ENCODE results near the gene FAM120A.

The FAM120A gene

DNA sequence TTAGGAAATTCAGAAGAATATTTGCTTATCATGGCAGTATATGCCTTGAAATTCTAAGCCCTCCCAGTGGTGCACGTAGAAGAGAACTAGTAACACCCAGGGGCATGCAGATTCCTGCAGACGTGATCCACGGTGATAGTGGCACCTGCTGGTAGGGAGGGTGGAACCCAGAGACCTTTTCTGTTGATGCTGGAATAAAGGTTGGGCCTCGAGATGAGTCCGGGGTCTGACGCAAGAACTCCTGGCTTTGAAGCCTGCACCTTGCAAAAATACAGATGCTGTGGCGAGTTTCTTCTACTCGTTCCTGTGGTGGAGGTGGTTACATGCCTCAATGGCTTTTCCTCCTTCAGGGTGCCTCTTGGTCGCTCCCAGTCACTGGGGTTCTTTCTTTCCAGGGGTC lies 85.4 kb downstream of the FAM120A start:
- Histone ChIP-seq H3K9me3 (ENCODE audit: insufficient read depth, low read depth, low read length) (no peaks in the 10 kb centered on the region), H3K27me3 (ENCODE audit: insufficient read depth, low read length) (no peaks in the 10 kb centered on the region), H3K4me1 (ENCODE audit: insufficient read depth, low read length) (no peaks in the 10 kb centered on the region), H3K9ac (ENCODE audit: low read depth, low read length) (no peak overlapping the region), H3K36me3 (ENCODE audit: insufficient read depth, low read length) (peaks cover 78% of the 10 kb centered on the region), H3K27ac (ENCODE audit: low read depth, low read length) (no peak overlapping the region), H3K4me3 (ENCODE audit: low read length) (no peak overlapping the region)
- WGBS: 86% methylated on average over 9 of the region's 9 CpGs

DNA sequence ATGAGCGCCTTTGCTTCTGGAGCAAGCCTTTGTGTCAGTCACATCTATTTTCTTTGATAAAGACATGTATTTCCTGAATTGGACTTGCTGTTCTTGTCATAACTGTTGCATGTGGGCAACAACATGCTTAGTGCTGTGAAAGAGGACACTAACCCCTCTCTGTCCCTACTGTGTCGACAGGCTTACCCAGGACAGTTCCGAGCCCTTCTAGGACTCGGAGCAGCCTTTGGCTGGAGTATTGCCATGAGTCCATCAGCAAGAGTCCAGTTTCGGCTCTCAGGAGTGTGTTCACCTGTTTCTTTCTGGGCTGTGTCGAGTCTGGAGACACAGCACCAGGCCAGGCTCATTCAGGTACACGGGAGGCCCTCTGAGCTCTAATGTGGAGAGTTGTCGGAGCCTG lies 88.8 kb downstream of the FAM120A start:
- H3K4me1 ChIP-seq (ENCODE audit: insufficient read depth, low read length): no peaks in the 10 kb centered on the region
- no peak overlapping the region for H3K4me3 ChIP-seq (ENCODE audit: low read length)
- H3K9me3 ChIP-seq (ENCODE audit: insufficient read depth, low read depth, low read length): no peaks in the 10 kb centered on the region
- no peak overlapping the region for H3K9ac ChIP-seq (ENCODE audit: low read depth, low read length)
- H3K27me3 ChIP-seq (ENCODE audit: insufficient read depth, low read length): no peaks in the 10 kb centered on the region
- 94% methylated on average over 8 of the region's 8 CpGs for WGBS
- no peak overlapping the region; the same call in 1 of the 2 replicates for H3K27ac ChIP-seq (ENCODE audit: low read depth, low read length)
- peaks cover 80% of the 10 kb centered on the region for H3K36me3 ChIP-seq (ENCODE audit: insufficient read depth, low read length)

DNA sequence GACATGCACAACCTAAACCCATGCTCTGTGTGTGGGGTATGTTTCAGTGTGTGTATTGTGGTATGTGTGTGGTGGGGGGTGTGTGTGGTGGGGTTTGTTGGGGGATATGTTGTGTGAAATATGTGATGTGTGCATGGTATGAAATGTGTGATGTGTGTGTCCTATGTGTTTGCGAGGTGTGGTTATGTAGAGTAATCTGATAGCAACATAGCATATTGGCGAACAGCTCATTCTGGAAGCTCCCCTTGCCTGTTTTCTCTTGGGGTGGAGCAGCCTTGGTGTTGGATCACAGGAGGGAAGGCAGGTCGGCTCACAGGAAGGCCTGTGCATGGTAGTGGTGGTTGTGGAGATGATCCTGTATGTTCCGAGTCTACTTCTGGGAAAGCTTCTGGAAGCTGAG lies 89.5 kb downstream of the FAM120A start:
- 83% methylated on average over 4 of the region's 4 CpGs for WGBS
- no peak overlapping the region for H3K4me3 ChIP-seq (ENCODE audit: low read length)
- H3K36me3 ChIP-seq (ENCODE audit: insufficient read depth, low read length): peaks cover 80% of the 10 kb centered on the region
- H3K9ac ChIP-seq (ENCODE audit: low read depth, low read length): no peak overlapping the region
- no peaks in the 10 kb centered on the region for H3K4me1 ChIP-seq (ENCODE audit: insufficient read depth, low read length)
- no peaks in the 10 kb centered on the region for H3K27me3 ChIP-seq (ENCODE audit: insufficient read depth, low read length)
- H3K27ac ChIP-seq (ENCODE audit: low read depth, low read length): no peak overlapping the region
- no peaks in the 10 kb centered on the region for H3K9me3 ChIP-seq (ENCODE audit: insufficient read depth, low read depth, low read length)

- no peak overlapping the region for H3K4me3 ChIP-seq (ENCODE audit: low read length)
- no peak overlapping the region for H3K27ac ChIP-seq (ENCODE audit: low read depth, low read length)
- no peaks in the 10 kb centered on the region for H3K4me1 ChIP-seq (ENCODE audit: insufficient read depth, low read length)
- H3K9me3 ChIP-seq (ENCODE audit: insufficient read depth, low read depth, low read length): no peaks in the 10 kb centered on the region
- no peak overlapping the region for H3K9ac ChIP-seq (ENCODE audit: low read depth, low read length)
- H3K36me3 ChIP-seq (ENCODE audit: insufficient read depth, low read length): peaks cover 84% of the 10 kb centered on the region
- H3K27me3 ChIP-seq (ENCODE audit: insufficient read depth, low read length): no peaks in the 10 kb centered on the region
- 93% methylated on average over 8 of the region's 8 CpGs for WGBS
Measured at GRCh38 chr9:93541581-93542349, 90.3 kb downstream of the FAM120A start.

DNA sequence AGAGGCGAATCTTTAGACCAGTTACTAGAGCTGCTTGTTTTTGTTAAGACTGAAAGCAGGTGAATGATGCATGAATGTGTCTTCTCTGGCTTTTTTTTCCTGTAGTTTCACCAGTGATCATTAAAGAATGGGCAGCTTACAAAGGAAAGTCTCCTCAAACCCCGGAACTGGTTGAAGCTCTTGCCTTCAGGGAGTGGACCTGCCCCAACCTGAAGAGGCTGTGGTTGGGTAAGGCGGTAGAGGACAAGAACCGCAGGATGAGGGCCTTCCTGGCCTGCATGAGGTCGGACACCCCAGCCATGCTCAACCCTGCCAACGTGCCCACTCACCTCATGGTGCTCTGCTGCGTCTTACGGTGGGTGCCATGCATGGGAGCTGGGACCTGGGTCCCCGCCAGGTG lies 91.6 kb downstream of the FAM120A start:
- 96% methylated on average over 9 of the region's 9 CpGs for WGBS
- no peak overlapping the region for H3K27ac ChIP-seq (ENCODE audit: low read depth, low read length)
- H3K4me3 ChIP-seq (ENCODE audit: low read length): no peak overlapping the region
- H3K9me3 ChIP-seq (ENCODE audit: insufficient read depth, low read depth, low read length): no peaks in the 10 kb centered on the region
- H3K4me1 ChIP-seq (ENCODE audit: insufficient read depth, low read length): no peaks in the 10 kb centered on the region
- H3K9ac ChIP-seq (ENCODE audit: low read depth, low read length): no peak overlapping the region
- peaks cover 82% of the 10 kb centered on the region for H3K36me3 ChIP-seq (ENCODE audit: insufficient read depth, low read length)
- no peaks in the 10 kb centered on the region for H3K27me3 ChIP-seq (ENCODE audit: insufficient read depth, low read length)

DNA sequence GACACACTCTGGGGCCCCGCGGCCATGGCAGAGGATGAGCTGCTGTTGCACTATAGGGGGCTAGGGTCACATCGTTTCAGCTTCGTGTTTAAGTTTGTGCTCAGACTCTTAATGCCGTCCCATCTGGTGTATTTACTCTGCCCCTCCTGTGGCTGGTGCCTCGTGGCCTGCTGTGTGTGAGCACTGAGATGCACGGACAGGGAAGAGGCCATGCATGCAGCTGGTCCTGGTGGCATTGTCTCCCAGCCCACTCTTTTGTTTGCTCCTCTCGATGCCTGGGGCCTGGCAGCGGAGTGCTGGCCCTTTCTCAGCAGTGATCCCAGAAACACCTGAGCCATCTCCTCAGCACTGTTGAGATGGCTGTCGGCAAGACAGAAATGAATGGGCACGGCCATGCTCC lies 94.9 kb downstream of the FAM120A start:
- Histone ChIP-seq H3K27ac (ENCODE audit: low read depth, low read length) (no peak overlapping the region), H3K27me3 (ENCODE audit: insufficient read depth, low read length) (no peaks in the 10 kb centered on the region), H3K4me1 (ENCODE audit: insufficient read depth, low read length) (no peaks in the 10 kb centered on the region), H3K36me3 (ENCODE audit: insufficient read depth, low read length) (peaks cover 82% of the 10 kb centered on the region), H3K9ac (ENCODE audit: low read depth, low read length) (no peak overlapping the region), H3K4me3 (ENCODE audit: low read length) (no peak overlapping the region), H3K9me3 (ENCODE audit: insufficient read depth, low read depth, low read length) (no peaks in the 10 kb centered on the region)
- WGBS: 93% methylated on average over 11 of the region's 11 CpGs

DNA sequence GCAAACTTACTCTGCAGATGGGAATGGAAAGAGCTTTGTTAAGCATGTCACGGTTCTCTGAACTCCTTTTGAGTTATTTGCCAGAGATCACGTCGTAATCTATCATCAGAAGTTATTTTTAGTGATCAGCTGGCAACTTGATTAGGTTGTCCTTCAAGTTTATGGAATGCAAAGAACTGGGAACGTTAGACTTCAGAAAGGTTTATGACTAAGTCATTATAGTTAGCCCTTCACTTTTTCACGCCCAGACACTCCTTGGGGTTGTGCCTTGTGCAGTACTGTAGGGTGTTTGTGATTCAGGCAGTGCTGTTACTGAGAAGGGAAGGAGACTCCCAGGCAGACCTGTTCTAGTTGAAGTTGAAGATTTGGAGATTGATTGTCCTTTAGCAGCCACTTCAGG lies 98.1 kb downstream of the FAM120A start:
- Histone ChIP-seq H3K4me3 (ENCODE audit: low read length) (no peak overlapping the region), H3K4me1 (ENCODE audit: insufficient read depth, low read length) (0 out of 2 replicates have a peak, but pooled peaks cover 6% of the 10 kb centered on the region), H3K9ac (ENCODE audit: low read depth, low read length) (no peak overlapping the region), H3K9me3 (ENCODE audit: insufficient read depth, low read depth, low read length) (no peaks in the 10 kb centered on the region), H3K36me3 (ENCODE audit: insufficient read depth, low read length) (peaks cover 83% of the 10 kb centered on the region), H3K27ac (ENCODE audit: low read depth, low read length) (no peak overlapping the region), H3K27me3 (ENCODE audit: insufficient read depth, low read length) (no peaks in the 10 kb centered on the region)
- 96% methylated on average over 5 of the region's 5 CpGs for WGBS

- no peaks in the 10 kb centered on the region for H3K9me3 ChIP-seq (ENCODE audit: insufficient read depth, low read depth, low read length)
- H3K9ac ChIP-seq (ENCODE audit: low read depth, low read length): no peak overlapping the region
- H3K4me1 ChIP-seq (ENCODE audit: insufficient read depth, low read length): peaks cover 15% of the 10 kb centered on the region
- no peak overlapping the region for H3K27ac ChIP-seq (ENCODE audit: low read depth, low read length)
- WGBS: 91% methylated on average over 1 of the region's 1 CpG
- H3K4me3 ChIP-seq (ENCODE audit: low read length): no peak overlapping the region
- peaks cover 85% of the 10 kb centered on the region for H3K36me3 ChIP-seq (ENCODE audit: insufficient read depth, low read length)
- H3K27me3 ChIP-seq (ENCODE audit: insufficient read depth, low read length): no peaks in the 10 kb centered on the region
Measured at GRCh38 chr9:93552923-93553322, 101.4 kb downstream of the FAM120A start.

GRCh38 chr9:93555370-93555769 lies 103.9 kb downstream of the FAM120A start:
- Histone ChIP-seq H3K4me1 (ENCODE audit: insufficient read depth, low read length) (peaks cover 15% of the 10 kb centered on the region), H3K36me3 (ENCODE audit: insufficient read depth, low read length) (peaks cover 95% of the 10 kb centered on the region), H3K27ac (ENCODE audit: low read depth, low read length) (no peak overlapping the region), H3K9me3 (ENCODE audit: insufficient read depth, low read depth, low read length) (no peaks in the 10 kb centered on the region), H3K27me3 (ENCODE audit: insufficient read depth, low read length) (no peaks in the 10 kb centered on the region), H3K4me3 (ENCODE audit: low read length) (no peak overlapping the region), H3K9ac (ENCODE audit: low read depth, low read length) (no peak overlapping the region)
- 50% methylated on average over 4 of the region's 4 CpGs for WGBS

DNA sequence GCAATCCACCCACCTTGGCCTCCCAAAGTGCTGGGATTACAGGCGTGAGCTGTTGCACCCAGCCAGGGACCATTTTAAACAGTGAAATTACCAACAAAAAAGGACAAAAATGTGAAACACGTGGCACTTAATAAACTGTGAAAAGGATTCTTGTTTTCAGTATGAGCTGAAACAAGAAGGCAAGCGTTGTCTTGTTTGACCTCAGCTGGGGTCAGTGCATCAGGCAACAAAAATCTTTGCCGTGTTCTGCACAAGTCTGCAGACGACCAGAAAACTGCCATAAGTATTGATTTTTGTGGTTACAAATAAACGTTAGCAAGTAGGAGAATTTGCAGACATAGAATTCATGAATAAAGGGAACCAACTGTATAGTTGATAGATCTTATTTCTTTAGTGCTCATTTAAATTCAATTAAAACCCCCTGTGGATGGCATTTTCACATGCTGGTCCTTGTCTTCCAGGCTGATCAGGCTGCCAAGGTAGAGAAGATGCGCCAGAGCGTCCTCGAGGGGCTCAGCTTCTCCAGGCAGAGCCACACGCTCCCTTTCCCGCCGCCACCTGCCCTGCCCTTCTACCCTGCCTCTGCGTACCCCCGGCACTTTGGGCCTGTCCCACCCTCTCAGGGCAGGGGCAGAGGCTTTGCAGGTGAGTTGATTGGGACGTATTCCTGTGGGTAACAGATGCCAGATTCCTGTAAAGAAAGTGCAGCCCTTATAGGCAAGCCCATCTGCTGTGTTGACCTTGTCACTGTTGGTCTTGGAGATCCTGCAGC lies 106.1 kb downstream of the FAM120A start:
- Histone ChIP-seq H3K9ac (ENCODE audit: low read depth, low read length) (no peak overlapping the region), H3K4me3 (ENCODE audit: low read length) (no peak overlapping the region), H3K27ac (ENCODE audit: low read depth, low read length) (no peak overlapping the region), H3K4me1 (ENCODE audit: insufficient read depth, low read length) (peaks cover 15% of the 10 kb centered on the region), H3K27me3 (ENCODE audit: insufficient read depth, low read length) (no peaks in the 10 kb centered on the region), H3K36me3 (ENCODE audit: insufficient read depth, low read length) (peaks cover 95% of the 10 kb centered on the region), H3K9me3 (ENCODE audit: insufficient read depth, low read depth, low read length) (no peaks in the 10 kb centered on the region)
- 92% methylated on average over 15 of the region's 15 CpGs for WGBS

- 94% methylated on average over 14 of the region's 14 CpGs for WGBS
- H3K9me3 ChIP-seq (ENCODE audit: insufficient read depth, low read depth, low read length): no peaks in the 10 kb centered on the region
- H3K4me3 ChIP-seq (ENCODE audit: low read length): no peak overlapping the region
- H3K4me1 ChIP-seq (ENCODE audit: insufficient read depth, low read length): peaks cover 15% of the 10 kb centered on the region
- H3K36me3 ChIP-seq (ENCODE audit: insufficient read depth, low read length): peaks cover 95% of the 10 kb centered on the region
- H3K9ac ChIP-seq (ENCODE audit: low read depth, low read length): no peak overlapping the region
- no peaks in the 10 kb centered on the region for H3K27me3 ChIP-seq (ENCODE audit: insufficient read depth, low read length)
- H3K27ac ChIP-seq (ENCODE audit: low read depth, low read length): no peak overlapping the region
Measured at GRCh38 chr9:93558503-93558902, 107.0 kb downstream of the FAM120A start.

All from HUES64 (cell line).